H9 (cell line): Measurements from ENCODE around the gene AGBL4. TPM values are rescaled to one million over a fixed set of nuclear protein-coding genes. Genes with fewer than 3 reads are reported as not detected.

ENCODE experiments used
- DNase-seq: peaks from one replicate; pipeline ENCODE4 v3.0.0-alpha.2; 2017
- H2AFZ ChIP-seq: one replicate; pipeline ENCODE4 v1.6.1; 2013; ENCODE audit warnings: mild to moderate bottlenecking, low read length, control low read depth, moderate library complexity
- H2AK5ac ChIP-seq: 2 replicates; pipeline ENCODE4 v1.6.1; 2013; ENCODE audit warnings: low read length, control low read depth, mixed read lengths; ENCODE audit not compliant: insufficient read length
- H2BK120ac ChIP-seq: one replicate; pipeline ENCODE4 v1.6.1; 2013; ENCODE audit warnings: low read depth, mild to moderate bottlenecking, low read length, control low read depth, inconsistent platforms; ENCODE audit not compliant: poor library complexity, severe bottlenecking
- H2BK12ac ChIP-seq: 2 replicates; pipeline ENCODE4 v1.6.1; 2013; ENCODE audit warnings: low read length, control low read depth, mixed read lengths, low read depth; ENCODE audit not compliant: insufficient read length
- H2BK15ac ChIP-seq: 2 replicates; pipeline ENCODE4 v1.6.1; 2013; ENCODE audit warnings: low read depth, low read length, control low read depth
- H2BK20ac ChIP-seq: one replicate; pipeline ENCODE4 v1.6.1; 2013; ENCODE audit warnings: low read depth, mild to moderate bottlenecking, low read length, control low read depth, inconsistent platforms; ENCODE audit not compliant: poor library complexity, severe bottlenecking
- H2BK5ac ChIP-seq: 2 replicates; pipeline ENCODE4 v1.6.1; 2013; ENCODE audit warnings: low read length, control low read depth, mixed read lengths; ENCODE audit not compliant: insufficient read length
- H3K14ac ChIP-seq: 2 replicates; pipeline ENCODE4 v1.6.1; 2013; ENCODE audit warnings: low read length, control low read depth; ENCODE audit not compliant: insufficient read depth
- H3K18ac ChIP-seq: 2 replicates; pipeline ENCODE4 v1.6.1; 2013; ENCODE audit warnings: low read depth, mild to moderate bottlenecking, mixed read lengths, low read length, control low read depth; ENCODE audit not compliant: insufficient read length
- H3K23ac ChIP-seq: 2 replicates; pipeline ENCODE4 v1.6.1; 2013; ENCODE audit warnings: low read length, control low read depth, mixed read lengths, low read depth; ENCODE audit not compliant: insufficient read length
- H3K23me2 ChIP-seq: 2 replicates; pipeline ENCODE4 v1.6.1; 2013; ENCODE audit warnings: low read depth, mild to moderate bottlenecking, mixed read lengths, low read length, control low read depth; ENCODE audit not compliant: insufficient read length, poor library complexity, severe bottlenecking
- H3K27ac ChIP-seq: 2 replicates; pipeline ENCODE4 v1.5.1; 2013; ENCODE audit warnings: low read length, control low read depth, mixed read lengths, low read depth; ENCODE audit not compliant: insufficient read length
- H3K27me3 ChIP-seq: 2 replicates; pipeline ENCODE4 v1.6.1; 2013; ENCODE audit warnings: low read length, control low read depth, inconsistent platforms; ENCODE audit not compliant: insufficient read depth
- H3K4ac ChIP-seq: 2 replicates; pipeline ENCODE4 v1.6.1; 2013; ENCODE audit warnings: low read depth, mild to moderate bottlenecking, control low read depth, inconsistent platforms, low read length, moderate library complexity
- H3K4me1 ChIP-seq: 2 replicates; pipeline ENCODE4 v1.6.1; 2013; ENCODE audit warnings: low read length, control low read depth, inconsistent platforms; ENCODE audit not compliant: insufficient read depth
- H3K4me2 ChIP-seq: 2 replicates; pipeline ENCODE4 v1.6.1; 2013; ENCODE audit warnings: low read length, control low read depth, mixed read lengths; ENCODE audit not compliant: insufficient read length, insufficient read depth
- H3K56ac ChIP-seq: 2 replicates; pipeline ENCODE4 v1.6.1; 2013; ENCODE audit warnings: low read depth, mild to moderate bottlenecking, mixed read lengths, low read length, control low read depth; ENCODE audit not compliant: insufficient read length
- H3K79me1 ChIP-seq: 2 replicates; pipeline ENCODE4 v1.6.1; 2013; ENCODE audit warnings: low read depth, mild to moderate bottlenecking, moderate library complexity, low read length, control low read depth, inconsistent platforms; ENCODE audit not compliant: insufficient read depth, poor library complexity, severe bottlenecking
- H3K79me2 ChIP-seq: 2 replicates; pipeline ENCODE4 v1.6.1; 2013; ENCODE audit warnings: low read length, control low read depth, inconsistent platforms; ENCODE audit not compliant: insufficient read depth
- H3K9ac ChIP-seq: 2 replicates; pipeline ENCODE4 v1.6.1; 2013; ENCODE audit warnings: low read length, control low read depth, mixed read lengths; ENCODE audit not compliant: insufficient read length; ENCODE audit errors: extremely low read depth
- H3K9me3 ChIP-seq: one replicate; pipeline ENCODE4 v1.6.1; 2013; ENCODE audit warnings: low read depth, low read length, inconsistent platforms; ENCODE audit not compliant: control insufficient read depth
- H3T11ph ChIP-seq: one replicate; pipeline ENCODE4 v1.6.1; 2013; ENCODE audit warnings: mild to moderate bottlenecking, low read length, control low read depth, inconsistent platforms
- H4K20me1 ChIP-seq: one replicate; pipeline ENCODE4 v1.6.1; 2013; ENCODE audit not compliant: control insufficient read depth, insufficient read length, insufficient read depth
- H4K5ac ChIP-seq: 2 replicates; pipeline ENCODE4 v1.6.1; 2013; ENCODE audit warnings: low read depth, mild to moderate bottlenecking, mixed read lengths, low read length, control low read depth; ENCODE audit not compliant: insufficient read length
- H4K8ac ChIP-seq: replicated peaks from 2 replicates; pipeline ENCODE4 v1.6.1; 2013; ENCODE audit warnings: low read length, control low read depth, mixed read lengths, low read depth; ENCODE audit not compliant: insufficient read length
- H4K91ac ChIP-seq: 2 replicates; pipeline ENCODE4 v1.6.1; 2013; ENCODE audit warnings: low read depth, mild to moderate bottlenecking, moderate library complexity, mixed read lengths, low read length, control low read depth; ENCODE audit not compliant: insufficient read length
- H3K27ac Mint-ChIP-seq, 3 experiments: 2 replicates in 2 of 3; 3 replicates in 1 of 3; pipeline ENCODE4 v1.8.0; 2020 to 2021; ENCODE audit warnings: mixed read lengths in 3 of 3, mild to moderate bottlenecking in 1 of 3, moderate library complexity in 1 of 3
- H3K27me3 Mint-ChIP-seq: 2 replicates; pipeline ENCODE4 v1.8.0; 2021; ENCODE audit warnings: low read depth, mild to moderate bottlenecking, moderate library complexity, mixed read lengths
- H3K36me3 Mint-ChIP-seq, 3 experiments: 2 replicates in 2 of 3; 3 replicates in 1 of 3; pipeline ENCODE4 v1.8.0; 2020 to 2021; ENCODE audit warnings: low read depth in 3 of 3, mixed read lengths in 3 of 3; ENCODE audit not compliant: insufficient read depth in 1 of 3
- H3K4me1 Mint-ChIP-seq, 2 experiments: 2 replicates each; pipeline ENCODE4 v1.8.0; 2020; ENCODE audit warnings: mixed read lengths in 2 of 2
- H3K4me3 Mint-ChIP-seq, 2 experiments: 2 replicates in 1 of 2; 3 replicates in 1 of 2; pipeline ENCODE4 v1.8.0; 2020 to 2021; ENCODE audit warnings: mild to moderate bottlenecking in 2 of 2, mixed read lengths in 2 of 2, moderate library complexity in 1 of 2
- H3K9me3 Mint-ChIP-seq, 2 experiments: 2 replicates in 1 of 2; 3 replicates in 1 of 2; pipeline ENCODE4 v1.8.0; 2020; ENCODE audit warnings: mild to moderate bottlenecking in 2 of 2, mixed read lengths in 2 of 2, moderate library complexity in 1 of 2
- total RNA-seq: library from RNA; stranded (reverse); gene quantifications from 2 replicates; pipeline ENCODE4 v1.2.1, GENCODE V29; 2021
- TF ChIP-seq, protein P1 (sequence below): fragments of 200-600 bp; sonication (generic); conservative IDR thresholded peaks from 3 replicates; pipeline ENCODE4 v1.8.0; 2021; ENCODE audit warnings: antibody characterized with exemption, mild to moderate bottlenecking

The AGBL4 gene
- total RNA-seq, 1 experiment from 2014 or later = not detected

DNA sequence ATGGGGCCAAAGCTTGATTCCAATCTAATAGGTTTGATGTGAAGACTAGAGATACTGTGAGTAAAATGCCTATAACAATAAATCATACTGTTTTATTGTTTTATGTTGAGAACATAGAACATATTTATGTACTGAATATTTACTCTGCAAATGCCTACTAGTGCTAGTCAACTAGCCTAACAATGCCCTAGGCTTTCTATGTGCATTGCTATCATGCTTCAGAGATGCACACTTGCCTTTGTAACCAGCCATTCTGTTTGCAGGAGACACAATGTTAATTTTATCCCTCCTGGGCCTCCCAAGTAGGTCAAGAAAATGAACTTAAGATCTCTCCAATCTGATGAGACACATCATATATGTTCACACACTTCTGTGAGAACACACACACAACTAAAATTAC is 716.3 kb downstream of the AGBL4 start:
- Histone ChIP-seq H2BK20ac (no peak overlapping the region), H4K8ac (no peak overlapping the region), H3K79me1 (no peaks in the 10 kb centered on the region), H3K4ac (no peak overlapping the region), H4K20me1 (no peaks in the 10 kb centered on the region), H4K5ac (no peak overlapping the region), H3K18ac (no peak overlapping the region), H3K4me1 (no peaks in the 10 kb centered on the region), H3K4me2 (no peak overlapping the region), H2BK15ac (no peak overlapping the region), H3K56ac (no peak overlapping the region), H2AK5ac (no peak overlapping the region), H3K23ac (no peak overlapping the region), H3K27me3 (no peaks in the 10 kb centered on the region), H3K79me2 (no peaks in the 10 kb centered on the region), H3K9me3 (peaks cover 55% of the 10 kb centered on the region), H3K9ac (no peak overlapping the region), H3K23me2 (no peaks in the 10 kb centered on the region), H4K91ac (no peak overlapping the region), H2BK5ac (no peak overlapping the region), H2BK120ac (no peak overlapping the region), H3K27ac (no peak overlapping the region), H2BK12ac (no peak overlapping the region), H3T11ph (no peak overlapping the region), H3K14ac (no peak overlapping the region), H2AFZ (no peak overlapping the region)
- H3K27me3 Mint-ChIP-seq = peaks cover 2% of the 10 kb centered on the region; the same call in 1 of the 2 replicates
- H3K36me3 Mint-ChIP-seq = peaks cover 0 to 20% (median 15%) of the 10 kb centered on the region in 3 experiments; a peak in 6 of 7 replicates
- H3K27ac Mint-ChIP-seq = no peak overlapping the region
- DNase-seq = no peak
- TF ChIP-seq, protein P1, sequence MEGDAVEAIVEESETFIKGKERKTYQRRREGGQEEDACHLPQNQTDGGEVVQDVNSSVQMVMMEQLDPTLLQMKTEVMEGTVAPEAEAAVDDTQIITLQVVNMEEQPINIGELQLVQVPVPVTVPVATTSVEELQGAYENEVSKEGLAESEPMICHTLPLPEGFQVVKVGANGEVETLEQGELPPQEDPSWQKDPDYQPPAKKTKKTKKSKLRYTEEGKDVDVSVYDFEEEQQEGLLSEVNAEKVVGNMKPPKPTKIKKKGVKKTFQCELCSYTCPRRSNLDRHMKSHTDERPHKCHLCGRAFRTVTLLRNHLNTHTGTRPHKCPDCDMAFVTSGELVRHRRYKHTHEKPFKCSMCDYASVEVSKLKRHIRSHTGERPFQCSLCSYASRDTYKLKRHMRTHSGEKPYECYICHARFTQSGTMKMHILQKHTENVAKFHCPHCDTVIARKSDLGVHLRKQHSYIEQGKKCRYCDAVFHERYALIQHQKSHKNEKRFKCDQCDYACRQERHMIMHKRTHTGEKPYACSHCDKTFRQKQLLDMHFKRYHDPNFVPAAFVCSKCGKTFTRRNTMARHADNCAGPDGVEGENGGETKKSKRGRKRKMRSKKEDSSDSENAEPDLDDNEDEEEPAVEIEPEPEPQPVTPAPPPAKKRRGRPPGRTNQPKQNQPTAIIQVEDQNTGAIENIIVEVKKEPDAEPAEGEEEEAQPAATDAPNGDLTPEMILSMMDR = no peak
- H3K9me3 Mint-ChIP-seq = peaks cover 74 to 76% of the 10 kb centered on the region in 2 experiments
- H3K4me3 Mint-ChIP-seq = no peak overlapping the region
- no peaks in the 10 kb centered on the region for H3K4me1 Mint-ChIP-seq
